ENCODE results near the gene SMIM3. TPM values are rescaled to one million over a fixed set of nuclear protein-coding genes. Genes with fewer than 3 reads are reported as not detected.

Gene SMIM3
- polyA plus RNA-seq, 1 donor from 2014 or later, result 3.7 TPM

GRCh38 chr5:150794927-150795326, 16.4 kb downstream of the SMIM3 start:
- Histone ChIP-seq H3K4me2 (ENCODE audit: low read length) (no peak overlapping the region), H3F3A (ENCODE audit: insufficient read depth, low read length, poor library complexity, severe bottlenecking) (no peaks in the 10 kb centered on the region)

GRCh38 chr5:150797384-150797783, 18.8 kb downstream of the SMIM3 start:
- Histone ChIP-seq H3K4me2 (ENCODE audit: low read length) (no peak overlapping the region), H3K27me3 (ENCODE audit: insufficient read depth, low read depth, low read length) (no peaks in the 10 kb centered on the region), H3K36me3 (ENCODE audit: insufficient read depth, low read length) (no peaks in the 10 kb centered on the region), H3K27ac (ENCODE audit: low read length) (no peak overlapping the region), H2AFZ (ENCODE audit: low read depth, low read length) (no peak overlapping the region), H3K9ac (ENCODE audit: low read length) (no peak overlapping the region), H3F3A (ENCODE audit: insufficient read depth, low read length, poor library complexity, severe bottlenecking) (no peaks in the 10 kb centered on the region), H3K9me2 (ENCODE audit: insufficient read depth, low read length) (no peaks in the 10 kb centered on the region), H3K4me3 (ENCODE audit: low read length) (no peak overlapping the region), H3K79me2 (replicated peaks; ENCODE audit: insufficient read depth, low read length) (no peaks in the 10 kb centered on the region), H3K9me3 (ENCODE audit: low read length) (no peaks in the 10 kb centered on the region), H4K20me1 (ENCODE audit: insufficient read depth) (no peaks in the 10 kb centered on the region)
- TF ChIP-seq SMC3 (conservative IDR thresholded peaks at IDR 0.05; ENCODE audit: poor library complexity), result no peak
- TF ChIP-seq EP300 (conservative IDR thresholded peaks at IDR 0.05; ENCODE audit: poor library complexity, severe bottlenecking), result no peak
- no peak for TF ChIP-seq EZH2 (IDR thresholded peaks at IDR 0.05; ENCODE audit: borderline replicate concordance, insufficient read depth, low read length, poor library complexity, severe bottlenecking)
- no peak for TF ChIP-seq POLR2AphosphoS5 (IDR thresholded peaks at IDR 0.05)
- no peak for TF ChIP-seq TAF1 (IDR thresholded peaks at IDR 0.05; ENCODE audit: low read depth)
- TF ChIP-seq RAD21 (conservative IDR thresholded peaks at IDR 0.05), result no peak
- no peak for TF ChIP-seq REST (IDR thresholded peaks at IDR 0.05; ENCODE audit: borderline replicate concordance)
- TF ChIP-seq MXI1 (conservative IDR thresholded peaks at IDR 0.05; ENCODE audit: poor library complexity, severe bottlenecking), result no peak

More at GRCh38 chr5:150794927-150795326, 16.4 kb downstream of the SMIM3 start:
- H3K79me2 ChIP-seq (replicated peaks; ENCODE audit: insufficient read depth, low read length), result no peaks in the 10 kb centered on the region
- H3K36me3 ChIP-seq (ENCODE audit: insufficient read depth, low read length), result no peaks in the 10 kb centered on the region
- no peaks in the 10 kb centered on the region for H3K9me3 ChIP-seq (ENCODE audit: low read length)
- no peaks in the 10 kb centered on the region for H3K9me2 ChIP-seq (ENCODE audit: insufficient read depth, low read length)
- H4K20me1 ChIP-seq (ENCODE audit: insufficient read depth), result no peaks in the 10 kb centered on the region
- no peak overlapping the region for H3K27ac ChIP-seq (ENCODE audit: low read length)
- no peak for TF ChIP-seq EZH2 (IDR thresholded peaks at IDR 0.05; ENCODE audit: borderline replicate concordance, insufficient read depth, low read length, poor library complexity, severe bottlenecking)
- TF ChIP-seq REST (IDR thresholded peaks at IDR 0.05; ENCODE audit: borderline replicate concordance), result no peak
- no peaks in the 10 kb centered on the region for H3K27me3 ChIP-seq (ENCODE audit: insufficient read depth, low read depth, low read length)
- no peak overlapping the region for H3K4me3 ChIP-seq (ENCODE audit: low read length)
- no peak overlapping the region for H2AFZ ChIP-seq (ENCODE audit: low read depth, low read length)
- no peak overlapping the region for H3K9ac ChIP-seq (ENCODE audit: low read length)

Data from neural cell (in vitro differentiated cells).